Neural cell (in vitro differentiated cells): Measurements from ENCODE around the gene CXorf65. TPM values are rescaled to one million over a fixed set of nuclear protein-coding genes. Genes with fewer than 3 reads are reported as not detected.

Experiments
- H2AFZ ChIP-seq: fragments of 200-600, 300-800 bp; sonication (generic), shearing (Covaris generic); 2 replicates; pipeline ENCODE4 v1.6.0; 2014; ENCODE audit warnings: low read depth, mild to moderate bottlenecking, antibody characterized with exemption, low read length, moderate library complexity
- H3F3A ChIP-seq: fragments of 200-600 bp; shearing (Covaris generic); 2 replicates; pipeline ENCODE4 v1.6.1; 2016; ENCODE audit warnings: mild to moderate bottlenecking, moderate library complexity, mixed read lengths, antibody characterized with exemption, low read length; ENCODE audit not compliant: insufficient read depth, poor library complexity, severe bottlenecking
- H3K27ac ChIP-seq: fragments of 200-600, 300-800 bp; sonication (generic), shearing (Covaris generic); 2 replicates; pipeline ENCODE4 v1.5.1; 2014; ENCODE audit warnings: mild to moderate bottlenecking, low read length, moderate library complexity
- H3K27me3 ChIP-seq: fragments of 300-800, 200-600 bp; sonication (generic), shearing (Covaris generic); 2 replicates; pipeline ENCODE4 v1.6.0; 2014; ENCODE audit warnings: mild to moderate bottlenecking, low read depth, low read length, moderate library complexity; ENCODE audit not compliant: insufficient read depth
- H3K36me3 ChIP-seq: fragments of 300-800, 200-600 bp; sonication (generic), shearing (Covaris generic); 2 replicates; pipeline ENCODE4 v1.5.1; 2014; ENCODE audit warnings: mild to moderate bottlenecking, antibody characterized with exemption, low read length, moderate library complexity; ENCODE audit not compliant: insufficient read depth
- H3K4me2 ChIP-seq: fragments of 300-800, 200-600 bp; sonication (generic), shearing (Covaris generic); 2 replicates; pipeline ENCODE4 v1.6.0; 2014; ENCODE audit warnings: mild to moderate bottlenecking, low read length
- H3K4me3 ChIP-seq: fragments of 300-800, 200-600 bp; sonication (generic), shearing (Covaris generic); 2 replicates; pipeline ENCODE4 v1.5.1; 2014; ENCODE audit warnings: mild to moderate bottlenecking, low read length, moderate library complexity
- H3K79me2 ChIP-seq: fragments of 200-600 bp; shearing (Covaris generic); replicated peaks from 2 replicates; pipeline ENCODE4 v1.6.0; 2014; ENCODE audit warnings: mild to moderate bottlenecking, low read length, moderate library complexity; ENCODE audit not compliant: insufficient read depth
- H3K9ac ChIP-seq: fragments of 300-800, 200-600 bp; sonication (generic), shearing (Covaris generic); 2 replicates; pipeline ENCODE4 v1.6.1; 2016; ENCODE audit warnings: mild to moderate bottlenecking, low read length, mixed read lengths
- H3K9me2 ChIP-seq: fragments of 200-600 bp; shearing (Covaris generic); 2 replicates; pipeline ENCODE4 v1.6.1; 2016; ENCODE audit warnings: mild to moderate bottlenecking, low read length, mixed read lengths; ENCODE audit not compliant: insufficient read depth
- H3K9me3 ChIP-seq: fragments of 200-600, 300-800 bp; sonication (generic), shearing (Covaris generic); 2 replicates; pipeline ENCODE4 v1.6.1; 2016; ENCODE audit warnings: mild to moderate bottlenecking, mixed run types, low read length, moderate library complexity, mixed read lengths
- H4K20me1 ChIP-seq: fragments of 200-600 bp; shearing (Covaris generic); 2 replicates; pipeline ENCODE4 v1.6.1; 2016; ENCODE audit warnings: mild to moderate bottlenecking, mixed run types; ENCODE audit not compliant: insufficient read depth
- CTCF ChIP-seq: fragments of 450-650 bp; IDR thresholded peaks from 2 replicates; pipeline ENCODE4 v1.5.1; 2014; ENCODE audit warnings: antibody characterized with exemption, mild to moderate bottlenecking, moderate library complexity; ENCODE audit not compliant: poor library complexity, severe bottlenecking
- EP300 ChIP-seq: fragments of 450-650 bp; conservative IDR thresholded peaks from 2 replicates; pipeline ENCODE4 v1.6.1; 2014; ENCODE audit warnings: antibody characterized with exemption, mild to moderate bottlenecking, moderate library complexity; ENCODE audit not compliant: poor library complexity, severe bottlenecking
- EZH2 ChIP-seq: fragments of 200-600, 300-800 bp; shearing (Covaris generic), sonication (generic); IDR thresholded peaks from 2 replicates; pipeline ENCODE4 v1.6.1; 2014; ENCODE audit warnings: antibody characterized with exemption, low read length, borderline replicate concordance, mild to moderate bottlenecking; ENCODE audit not compliant: insufficient read depth, poor library complexity, severe bottlenecking
- MXI1 ChIP-seq: fragments of 450-650 bp; conservative IDR thresholded peaks from 2 replicates; pipeline ENCODE4 v1.6.1; 2014; ENCODE audit warnings: antibody characterized with exemption, mild to moderate bottlenecking; ENCODE audit not compliant: poor library complexity, severe bottlenecking
- POLR2AphosphoS5 ChIP-seq: IDR thresholded peaks from 2 replicates; pipeline ENCODE4 v1.6.1; 2012
- RAD21 ChIP-seq: fragments of 450-650 bp; conservative IDR thresholded peaks from 2 replicates; pipeline ENCODE4 v1.6.1; 2014; ENCODE audit warnings: antibody characterized with exemption, mild to moderate bottlenecking, moderate library complexity
- SMC3 ChIP-seq: fragments of 450-650 bp; conservative IDR thresholded peaks from 2 replicates; pipeline ENCODE4 v1.6.1; 2014; ENCODE audit warnings: antibody characterized with exemption, mild to moderate bottlenecking, moderate library complexity; ENCODE audit not compliant: poor library complexity
- TAF1 ChIP-seq: IDR thresholded peaks from 2 replicates; pipeline ENCODE4 v1.6.1; 2012; ENCODE audit warnings: low read depth
- polyA plus RNA-seq: library from polyadenylated mRNA; depleted of rRNA; stranded (reverse); fragments of >200 nt; gene quantifications from 2 replicates; pipeline ENCODE4 v1.2.3, GENCODE V29; 2014
- TF ChIP-seq, protein P1 (sequence below): IDR thresholded peaks from 2 replicates; pipeline ENCODE4 v1.6.1; 2012; ENCODE audit warnings: borderline replicate concordance

Gene CXorf65
- polyA plus RNA-seq, 1 donor from 2014 or later, result not detected

GRCh38 chrX:71111141-71111843 is 4.8 kb upstream of the CXorf65 start, which contains the start of gene IL2RG:
Gene IL2RG, minus strand, starts transcription at chrX:71111577. Its CDS starts 38 bp downstream, at chrX:71111539.
- no peaks in the 10 kb centered on the region for H3K9me3 ChIP-seq
- H3K9me2 ChIP-seq, result no peaks in the 10 kb centered on the region
- H3K36me3 ChIP-seq, result no peaks in the 10 kb centered on the region
- no peak within 1 kb of the TSS for H3K27ac ChIP-seq
- TF ChIP-seq MXI1, result no peak
- TF ChIP-seq RAD21, result no peak
- no peaks in the 10 kb centered on the region for H3K27me3 ChIP-seq
- H3K4me2 ChIP-seq, result no peak within 1 kb of the TSS
- H3K79me2 ChIP-seq, result no peaks in the 10 kb centered on the region
- no peaks in the 10 kb centered on the region for H3F3A ChIP-seq
- H3K9ac ChIP-seq, result no peak within 1 kb of the TSS
- no peak within 1 kb of the TSS for H3K4me3 ChIP-seq
- H2AFZ ChIP-seq, result no peak within 1 kb of the TSS
- H4K20me1 ChIP-seq, result no peaks in the 10 kb centered on the region

DNA sequence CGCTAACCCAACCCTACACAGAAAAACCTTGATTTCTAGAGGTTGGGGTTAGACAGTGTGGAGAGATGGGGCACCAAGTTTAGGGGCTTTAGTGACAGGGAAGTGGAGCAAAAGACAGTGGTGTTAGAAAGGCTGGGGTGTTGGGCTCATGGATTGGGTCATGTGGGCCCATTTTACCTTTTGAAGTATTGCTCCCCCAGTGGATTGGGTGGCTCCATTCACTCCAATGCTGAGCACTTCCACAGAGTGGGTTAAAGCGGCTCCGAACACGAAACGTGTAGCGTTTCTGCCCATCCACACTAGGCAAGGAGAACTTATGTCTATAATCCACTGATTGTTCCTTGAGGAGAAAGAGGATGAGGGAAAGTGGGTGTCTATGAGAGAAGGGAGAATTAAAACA is 2.5 kb upstream of the CXorf65 start:
- Histone ChIP-seq H2AFZ (no peak overlapping the region), H4K20me1 (no peaks in the 10 kb centered on the region), H3K36me3 (no peaks in the 10 kb centered on the region), H3F3A (no peaks in the 10 kb centered on the region), H3K9ac (no peak overlapping the region), H3K27ac (no peak overlapping the region), H3K4me3 (no peak overlapping the region), H3K4me2 (no peak overlapping the region), H3K79me2 (no peaks in the 10 kb centered on the region), H3K9me2 (no peaks in the 10 kb centered on the region), H3K9me3 (no peaks in the 10 kb centered on the region), H3K27me3 (no peaks in the 10 kb centered on the region)
- TF ChIP-seq, protein P1, sequence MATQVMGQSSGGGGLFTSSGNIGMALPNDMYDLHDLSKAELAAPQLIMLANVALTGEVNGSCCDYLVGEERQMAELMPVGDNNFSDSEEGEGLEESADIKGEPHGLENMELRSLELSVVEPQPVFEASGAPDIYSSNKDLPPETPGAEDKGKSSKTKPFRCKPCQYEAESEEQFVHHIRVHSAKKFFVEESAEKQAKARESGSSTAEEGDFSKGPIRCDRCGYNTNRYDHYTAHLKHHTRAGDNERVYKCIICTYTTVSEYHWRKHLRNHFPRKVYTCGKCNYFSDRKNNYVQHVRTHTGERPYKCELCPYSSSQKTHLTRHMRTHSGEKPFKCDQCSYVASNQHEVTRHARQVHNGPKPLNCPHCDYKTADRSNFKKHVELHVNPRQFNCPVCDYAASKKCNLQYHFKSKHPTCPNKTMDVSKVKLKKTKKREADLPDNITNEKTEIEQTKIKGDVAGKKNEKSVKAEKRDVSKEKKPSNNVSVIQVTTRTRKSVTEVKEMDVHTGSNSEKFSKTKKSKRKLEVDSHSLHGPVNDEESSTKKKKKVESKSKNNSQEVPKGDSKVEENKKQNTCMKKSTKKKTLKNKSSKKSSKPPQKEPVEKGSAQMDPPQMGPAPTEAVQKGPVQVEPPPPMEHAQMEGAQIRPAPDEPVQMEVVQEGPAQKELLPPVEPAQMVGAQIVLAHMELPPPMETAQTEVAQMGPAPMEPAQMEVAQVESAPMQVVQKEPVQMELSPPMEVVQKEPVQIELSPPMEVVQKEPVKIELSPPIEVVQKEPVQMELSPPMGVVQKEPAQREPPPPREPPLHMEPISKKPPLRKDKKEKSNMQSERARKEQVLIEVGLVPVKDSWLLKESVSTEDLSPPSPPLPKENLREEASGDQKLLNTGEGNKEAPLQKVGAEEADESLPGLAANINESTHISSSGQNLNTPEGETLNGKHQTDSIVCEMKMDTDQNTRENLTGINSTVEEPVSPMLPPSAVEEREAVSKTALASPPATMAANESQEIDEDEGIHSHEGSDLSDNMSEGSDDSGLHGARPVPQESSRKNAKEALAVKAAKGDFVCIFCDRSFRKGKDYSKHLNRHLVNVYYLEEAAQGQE, result no peak
- no peak for TF ChIP-seq CTCF
- no peak for TF ChIP-seq TAF1
- TF ChIP-seq MXI1, result no peak
- TF ChIP-seq EP300, result no peak
- TF ChIP-seq POLR2AphosphoS5, result no peak
- no peak for TF ChIP-seq EZH2
- no peak for TF ChIP-seq RAD21
- no peak for TF ChIP-seq SMC3
